Kasumi-1 (cell line): ENCODE data around the gene MFN2.
A peak's percentile ranks its signal among the peaks of the same experiment; 100 is the strongest.
"Not testable (repeated sequence)": the region's sequence is repeated elsewhere in the genome, so short reads cannot be mapped to it uniquely, and the experiment has no call there.

Experiments used
- DNase-seq, 2 experiments: peaks; one replicate each; lab custom pipeline; 2025; lab: John Stamatoyannopoulos, UW

MFN2 gene

GRCh38 chr1:11998636-11999035 is 18.4 kb downstream of the MFN2 start:
- no peak for DNase-seq

GRCh38 chr1:11999236-11999635 is 19.0 kb downstream of the MFN2 start:
- no peak for DNase-seq

DNA sequence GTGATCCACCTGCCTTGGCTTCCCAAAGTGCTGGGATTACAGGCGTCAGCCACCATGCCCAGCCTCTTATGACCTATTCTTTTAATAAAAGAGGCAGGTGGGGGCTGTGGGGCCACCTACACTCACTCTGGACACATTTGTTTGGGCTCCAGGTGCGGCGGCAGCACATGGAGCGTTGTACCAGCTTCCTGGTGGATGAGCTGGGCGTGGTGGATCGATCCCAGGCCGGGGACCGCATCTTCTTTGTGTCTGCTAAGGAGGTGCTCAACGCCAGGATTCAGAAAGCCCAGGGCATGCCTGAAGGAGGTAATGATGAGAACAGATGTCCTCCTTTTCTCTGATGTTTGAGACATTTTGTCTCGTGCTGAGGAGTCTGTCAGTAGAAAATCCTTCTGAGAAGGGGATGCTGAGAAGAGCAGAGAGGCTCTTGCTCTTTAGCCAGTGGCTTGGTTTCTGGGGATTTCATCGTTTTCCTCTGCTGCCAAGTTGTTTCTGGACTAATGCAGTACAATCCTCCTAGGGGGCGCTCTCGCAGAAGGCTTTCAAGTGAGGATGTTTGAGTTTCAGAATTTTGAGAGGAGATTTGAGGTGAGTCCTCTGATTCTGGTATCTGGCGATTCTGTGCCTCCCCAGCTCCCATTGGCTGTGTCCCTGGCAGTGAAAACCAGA is 21.1 kb downstream of the MFN2 start:
- peak; percentile 43 to 64 for DNase-seq

GRCh38 chr1:12001996-12002493 is 21.8 kb downstream of the MFN2 start:
- no peak for DNase-seq

GRCh38 chr1:12003762-12004161 is 23.5 kb downstream of the MFN2 start:
- DNase-seq = no peak

DNA sequence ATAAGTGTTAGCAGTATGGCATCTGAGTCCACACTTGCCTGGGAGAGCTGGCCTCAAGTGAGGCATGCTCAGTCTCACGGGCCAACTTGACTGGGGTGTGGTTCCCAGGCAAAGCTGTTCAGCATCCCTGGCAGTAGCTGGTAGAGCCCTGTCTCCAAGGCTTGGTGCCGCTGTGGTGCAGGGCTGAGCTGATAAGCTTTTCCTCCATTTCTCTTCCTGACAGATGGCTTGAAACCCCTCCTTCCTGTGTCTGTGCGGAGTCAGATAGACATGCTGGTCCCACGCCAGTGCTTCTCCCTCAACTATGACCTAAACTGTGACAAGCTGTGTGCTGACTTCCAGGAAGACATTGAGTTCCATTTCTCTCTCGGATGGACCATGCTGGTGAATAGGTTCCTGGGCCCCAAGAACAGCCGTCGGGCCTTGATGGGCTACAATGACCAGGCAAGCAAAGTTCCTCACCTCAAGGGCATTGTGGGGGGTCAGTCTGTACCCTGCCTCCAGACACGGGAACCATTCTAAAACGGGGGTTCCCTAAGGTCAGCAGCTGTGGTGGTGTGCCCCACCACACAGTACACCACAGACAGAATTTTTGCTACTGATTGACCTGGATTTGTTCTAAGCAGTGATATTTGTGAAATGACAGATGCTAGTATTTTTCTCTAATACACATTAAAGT is 25.4 kb downstream of the MFN2 start:
- DNase-seq = no peak

GRCh38 chr1:12006167-12006921 is 26.1 kb downstream of the MFN2 start:
- no peak for DNase-seq

- DNase-seq = no peak
These were observed 27.0 kb downstream of the MFN2 start for GRCh38 chr1:12007204-12007603.

- DNase-seq = not testable (repeated sequence)
These were observed 28.1 kb downstream of the MFN2 start for GRCh38 chr1:12008355-12008754.

DNA sequence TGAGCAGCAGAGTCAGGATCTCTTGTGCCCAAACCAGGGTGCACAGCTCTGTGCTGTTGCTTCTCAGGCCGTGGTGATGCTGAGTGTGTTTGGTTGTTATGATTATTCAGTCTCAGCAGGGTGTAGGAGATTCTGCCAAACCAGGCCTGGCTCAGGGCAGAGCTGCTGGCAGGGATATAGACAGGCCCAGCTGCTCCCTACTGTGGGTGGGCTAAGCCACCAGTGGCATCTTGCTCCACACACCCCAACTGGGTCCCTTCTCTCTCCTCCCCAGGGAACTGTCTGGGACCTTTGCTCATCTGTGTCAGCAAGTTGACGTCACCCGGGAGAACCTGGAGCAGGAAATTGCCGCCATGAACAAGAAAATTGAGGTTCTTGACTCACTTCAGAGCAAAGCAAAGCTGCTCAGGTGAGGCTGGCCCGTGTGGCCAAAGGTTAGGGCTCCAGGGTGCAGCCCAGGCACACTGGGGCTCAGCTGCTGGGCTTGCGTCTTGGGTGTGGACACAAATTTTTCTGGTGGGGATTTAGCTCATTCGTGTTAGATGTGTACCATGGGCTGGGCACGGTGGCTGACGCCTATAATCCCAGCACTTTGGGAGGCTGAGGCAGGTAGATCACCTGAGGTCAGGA is 29.2 kb downstream of the MFN2 start:
- no peak for DNase-seq

DNA sequence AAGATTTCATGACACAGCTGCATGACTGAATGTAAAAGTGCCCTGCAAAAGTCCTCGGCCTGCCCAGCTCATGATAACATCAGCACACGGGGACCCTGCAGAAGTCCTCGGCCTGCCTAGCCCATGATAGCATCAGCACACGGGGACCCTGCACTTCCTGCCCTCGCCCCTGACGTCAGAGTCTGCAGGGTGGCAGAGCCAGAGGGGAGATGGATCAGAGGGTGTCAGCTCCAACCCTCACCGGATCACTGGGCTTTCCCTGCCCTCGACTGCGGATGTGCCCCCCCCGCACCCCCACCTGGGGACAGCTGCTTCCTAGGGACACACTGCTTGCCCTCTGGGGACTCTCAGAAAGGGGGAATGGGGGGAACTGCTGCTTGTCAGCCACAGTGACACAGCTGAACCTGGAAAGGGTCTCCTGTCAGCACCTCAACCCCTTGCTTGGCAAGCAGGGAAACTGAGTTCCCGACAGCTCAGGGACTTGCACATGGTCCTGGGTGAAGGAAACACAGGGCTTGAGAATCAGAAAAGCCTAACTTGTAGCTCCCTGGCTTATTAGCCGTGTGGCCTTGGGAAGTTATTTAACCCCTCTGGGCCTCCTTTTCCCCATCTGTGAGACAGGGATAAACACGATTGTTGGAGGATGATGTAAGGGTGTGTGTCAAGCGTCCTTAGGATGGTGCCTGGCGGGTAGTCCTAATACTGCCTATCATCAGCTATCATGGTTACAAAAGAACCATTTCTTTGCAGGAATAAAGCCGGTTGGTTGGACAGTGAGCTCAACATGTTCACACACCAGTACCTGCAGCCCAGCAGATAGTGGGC is 30.7 kb downstream of the MFN2 start:
- DNase-seq = no peak

DNA sequence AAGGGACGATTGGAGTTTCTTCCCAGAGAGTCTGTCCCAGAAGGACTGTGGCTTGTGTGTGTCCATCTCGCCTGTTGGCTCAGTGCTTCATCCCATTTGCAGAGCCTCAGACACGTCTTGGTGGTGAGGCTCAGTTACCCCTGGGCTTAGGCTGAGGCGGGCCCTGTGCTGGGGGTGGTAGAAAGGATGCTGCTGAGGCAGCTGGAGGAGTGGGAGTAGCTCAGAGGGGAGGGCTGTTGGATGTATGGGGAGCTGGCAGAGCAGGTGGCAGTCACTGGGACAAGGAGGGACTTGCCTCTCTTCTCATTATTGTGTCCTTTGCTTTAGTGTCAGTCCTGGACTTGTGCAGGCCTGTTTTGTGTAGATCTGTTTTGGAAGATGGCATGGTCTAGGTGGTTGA is 31.8 kb downstream of the MFN2 start:
- DNase-seq = no peak

- no peak for DNase-seq
These were observed 32.5 kb downstream of the MFN2 start for GRCh38 chr1:12012560-12013316.

GRCh38 chr1:12014141-12014991 is 34.1 kb downstream of the MFN2 start:
- DNase-seq = no peak

GRCh38 chr1:12015001-12015491 is 34.8 kb downstream of the MFN2 start:
- DNase-seq = no peak

DNA sequence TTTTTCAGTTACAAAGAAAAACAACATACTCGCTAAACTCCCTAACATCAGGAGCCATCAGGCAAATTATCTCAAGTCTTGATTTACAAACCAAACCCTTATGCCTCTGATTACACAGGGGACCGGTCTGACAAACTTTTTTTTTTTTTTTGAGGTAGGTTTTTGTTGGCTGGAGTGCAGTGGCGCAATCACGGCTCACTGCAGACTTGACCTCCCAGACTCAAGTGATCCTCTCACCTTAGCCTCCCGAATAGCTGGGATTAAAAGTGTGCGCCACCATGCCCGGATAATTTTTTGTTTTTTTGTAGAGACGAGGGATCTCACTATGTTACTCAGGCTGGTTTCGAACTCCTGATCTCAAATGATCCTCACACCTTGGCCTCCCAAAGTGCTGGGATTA is 35.3 kb downstream of the MFN2 start:
- no peak for DNase-seq

DNA sequence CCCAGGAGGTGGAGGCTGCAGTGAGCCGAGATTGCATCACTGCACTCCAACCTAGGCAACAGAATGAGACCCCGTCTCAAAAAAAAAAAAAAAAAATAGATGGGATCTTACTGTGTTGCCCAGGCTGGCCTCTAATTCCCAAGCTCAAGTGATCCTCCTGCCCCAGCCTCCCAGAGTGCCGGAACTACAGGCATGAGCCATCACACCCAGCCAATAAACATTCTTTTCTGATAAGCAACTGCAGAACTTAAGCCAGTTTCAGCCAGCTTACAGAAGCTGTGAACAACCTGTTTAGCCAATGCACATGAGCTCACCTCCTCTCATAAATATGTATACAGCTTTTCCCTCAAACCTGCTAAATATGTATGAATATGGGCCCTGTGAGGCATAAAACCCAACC is 35.9 kb downstream of the MFN2 start:
- DNase-seq = no peak

GRCh38 chr1:12019858-12020509 is 39.7 kb downstream of the MFN2 start:
- DNase-seq = peak; percentile 25 to 47

GRCh38 chr1:12021616-12022015 is 41.4 kb downstream of the MFN2 start:
- DNase-seq = no peak
